Panc1 (cell line): ENCODE measurements around the gene MGAT5B. TPM values are rescaled to one million over a fixed set of nuclear protein-coding genes. Genes with fewer than 3 reads are reported as not detected.

ENCODE experiments used
- ATAC-seq: fragments of 200-7000 bp; cut with Tn5 transposase; 2 replicates; pipeline ENCODE4 v1.9.1; 2020; ENCODE audit warnings: mild to moderate bottlenecking, moderate library complexity
- BruUV-seq: library from RNA; stranded (reverse); fragments of 400-500 nt; replicated peaks from 2 replicates; lab custom pipeline; 2021; lab: Mats Ljungman, UMichigan
- CTCF ChIA-PET: fragments of 300-600 bp; sonication (Branson Sonifier 250); formaldehyde crosslinking; loops from one replicate; lab custom pipeline; 2022; ENCODE audit warnings: antibody characterized with exemption; lab: Charles Lee
- POLR2A ChIA-PET: fragments of 300-600 bp; sonication (Branson Sonifier 250); formaldehyde crosslinking; loops from one replicate; lab custom pipeline; 2022; ENCODE audit warnings: antibody characterized with exemption; lab: Charles Lee
- DNase-seq: peaks from one replicate; pipeline ENCODE4 v3.0.0-alpha.2; 2010; ENCODE audit warnings: low read depth, low spot score
- H3K27ac ChIP-seq: 2 replicates; pipeline ENCODE4 v1.5.1; 2011; ENCODE audit warnings: mild to moderate bottlenecking, low read length, inconsistent platforms
- H3K27me3 ChIP-seq: fragments of 200-500 bp; sonication (Bioruptor generic); 2 replicates; pipeline ENCODE4 v1.6.0; 2014; ENCODE audit warnings: low read length, inconsistent platforms; ENCODE audit not compliant: control insufficient read depth, insufficient read depth
- H3K36me3 ChIP-seq: fragments of 200-500 bp; sonication (Bioruptor generic); 2 replicates; pipeline ENCODE4 v1.5.1; 2014; ENCODE audit warnings: inconsistent platforms, mild to moderate bottlenecking, low read length, moderate library complexity; ENCODE audit not compliant: control insufficient read depth, insufficient read depth
- H3K4me1 ChIP-seq: 2 replicates; pipeline ENCODE4 v1.5.1; 2011; ENCODE audit warnings: inconsistent platforms, mild to moderate bottlenecking, low read length, moderate library complexity; ENCODE audit not compliant: control insufficient read depth, insufficient read depth
- H3K4me3 ChIP-seq, 2 experiments: 2 replicates each; pipeline ENCODE4 v1.5.1; 2011 to 2012; ENCODE audit warnings: low read depth in 2 of 2, low read length in 2 of 2, mild to moderate bottlenecking in 2 of 2, inconsistent platforms in 1 of 2, moderate library complexity in 1 of 2
- H3K9me3 ChIP-seq: fragments of 200-500 bp; sonication (Bioruptor generic); 2 replicates; pipeline ENCODE4 v1.5.1; 2014; ENCODE audit warnings: low read depth, mild to moderate bottlenecking, inconsistent platforms, low read length, moderate library complexity; ENCODE audit not compliant: control insufficient read depth, insufficient read depth
- POLR2AphosphoS5 ChIP-seq: IDR thresholded peaks from 2 replicates; pipeline ENCODE4 v1.6.1; 2012; ENCODE audit warnings: mild to moderate bottlenecking, low read depth, low read length, moderate library complexity
- SIN3A ChIP-seq: IDR thresholded peaks from 2 replicates; pipeline ENCODE4 v1.6.1; 2012; ENCODE audit warnings: low read depth, mild to moderate bottlenecking, low read length, moderate library complexity, borderline replicate concordance; ENCODE audit not compliant: insufficient read depth
- TCF7L2 ChIP-seq: IDR thresholded peaks from 2 replicates; pipeline ENCODE4 v1.6.1; 2011; ENCODE audit warnings: mild to moderate bottlenecking, low read depth, low read length, inconsistent platforms
- in situ Hi-C: cut with HindIII; loops from 2 replicates; pipeline ENCODE4 v1.10.0; 2016; ENCODE audit warnings: low sequenced_read_pairs, low pct_unique_long_range_greater_than_20kb
- intact Hi-C: fragments of 100-400 bp; cut with micrococcal nuclease; formaldehyde crosslinking; loops from one replicate; pipeline ENCODE4 v1.10.0; 2022; ENCODE audit not compliant: unreplicated experiment
- total RNA-seq: library from RNA; stranded (reverse); gene quantifications from one replicate; pipeline ENCODE4 v1.2.1, GENCODE V29; 2021; ENCODE audit not compliant: unreplicated experiment
- TF ChIP-seq, protein P1 (sequence below): fragments of 450-650 bp; IDR thresholded peaks from 2 replicates; pipeline ENCODE4 v1.5.1; 2017; ENCODE audit warnings: mild to moderate bottlenecking
- TF ChIP-seq, protein P2 (sequence below), 2 experiments: IDR thresholded peaks; 2 replicates each; pipeline ENCODE4 v1.6.1; 2011 to 2012; ENCODE audit warnings: low read depth in 2 of 2, control low read depth in 1 of 2, low read length in 1 of 2, mild to moderate bottlenecking in 1 of 2, moderate library complexity in 1 of 2; ENCODE audit not compliant: insufficient read depth in 1 of 2

Gene MGAT5B
- total RNA-seq, 1 experiment from 2014 or later = 34.9 TPM

DNA sequence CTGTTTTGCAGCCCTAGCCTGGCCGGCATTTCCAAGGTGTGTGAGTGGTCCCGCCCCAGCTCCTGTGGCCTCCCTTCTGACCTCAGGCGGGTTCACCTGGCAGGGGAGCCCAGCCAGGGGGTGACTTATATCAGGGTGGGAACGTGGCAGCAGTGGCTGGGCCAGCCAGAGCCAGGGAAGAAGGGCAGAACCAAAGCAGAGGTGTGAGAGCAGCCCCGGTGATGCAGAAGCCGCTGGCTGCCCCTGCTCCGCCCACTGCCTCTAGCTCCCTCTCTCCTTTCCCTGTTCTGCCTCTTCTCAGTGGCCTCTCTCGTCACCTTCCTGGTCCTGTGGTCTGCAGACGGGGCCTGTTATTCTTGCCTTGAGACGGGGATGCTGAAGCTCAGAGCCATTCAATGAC lies 12.1 kb downstream of the MGAT5B start:
- no peaks in the 10 kb centered on the region for H3K9me3 ChIP-seq
- intact Hi-C loops (no loop called here), in situ Hi-C loops (no loop called here)
- DNase-seq (no peak), ATAC-seq (peak; percentile 31; the same call in 1 of the 2 replicates)
- TF ChIP-seq, protein P1, sequence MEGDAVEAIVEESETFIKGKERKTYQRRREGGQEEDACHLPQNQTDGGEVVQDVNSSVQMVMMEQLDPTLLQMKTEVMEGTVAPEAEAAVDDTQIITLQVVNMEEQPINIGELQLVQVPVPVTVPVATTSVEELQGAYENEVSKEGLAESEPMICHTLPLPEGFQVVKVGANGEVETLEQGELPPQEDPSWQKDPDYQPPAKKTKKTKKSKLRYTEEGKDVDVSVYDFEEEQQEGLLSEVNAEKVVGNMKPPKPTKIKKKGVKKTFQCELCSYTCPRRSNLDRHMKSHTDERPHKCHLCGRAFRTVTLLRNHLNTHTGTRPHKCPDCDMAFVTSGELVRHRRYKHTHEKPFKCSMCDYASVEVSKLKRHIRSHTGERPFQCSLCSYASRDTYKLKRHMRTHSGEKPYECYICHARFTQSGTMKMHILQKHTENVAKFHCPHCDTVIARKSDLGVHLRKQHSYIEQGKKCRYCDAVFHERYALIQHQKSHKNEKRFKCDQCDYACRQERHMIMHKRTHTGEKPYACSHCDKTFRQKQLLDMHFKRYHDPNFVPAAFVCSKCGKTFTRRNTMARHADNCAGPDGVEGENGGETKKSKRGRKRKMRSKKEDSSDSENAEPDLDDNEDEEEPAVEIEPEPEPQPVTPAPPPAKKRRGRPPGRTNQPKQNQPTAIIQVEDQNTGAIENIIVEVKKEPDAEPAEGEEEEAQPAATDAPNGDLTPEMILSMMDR = no peak
- no peak for TF ChIP-seq POLR2AphosphoS5
- TF ChIP-seq TCF7L2 = no peak
- TF ChIP-seq, protein P2, sequence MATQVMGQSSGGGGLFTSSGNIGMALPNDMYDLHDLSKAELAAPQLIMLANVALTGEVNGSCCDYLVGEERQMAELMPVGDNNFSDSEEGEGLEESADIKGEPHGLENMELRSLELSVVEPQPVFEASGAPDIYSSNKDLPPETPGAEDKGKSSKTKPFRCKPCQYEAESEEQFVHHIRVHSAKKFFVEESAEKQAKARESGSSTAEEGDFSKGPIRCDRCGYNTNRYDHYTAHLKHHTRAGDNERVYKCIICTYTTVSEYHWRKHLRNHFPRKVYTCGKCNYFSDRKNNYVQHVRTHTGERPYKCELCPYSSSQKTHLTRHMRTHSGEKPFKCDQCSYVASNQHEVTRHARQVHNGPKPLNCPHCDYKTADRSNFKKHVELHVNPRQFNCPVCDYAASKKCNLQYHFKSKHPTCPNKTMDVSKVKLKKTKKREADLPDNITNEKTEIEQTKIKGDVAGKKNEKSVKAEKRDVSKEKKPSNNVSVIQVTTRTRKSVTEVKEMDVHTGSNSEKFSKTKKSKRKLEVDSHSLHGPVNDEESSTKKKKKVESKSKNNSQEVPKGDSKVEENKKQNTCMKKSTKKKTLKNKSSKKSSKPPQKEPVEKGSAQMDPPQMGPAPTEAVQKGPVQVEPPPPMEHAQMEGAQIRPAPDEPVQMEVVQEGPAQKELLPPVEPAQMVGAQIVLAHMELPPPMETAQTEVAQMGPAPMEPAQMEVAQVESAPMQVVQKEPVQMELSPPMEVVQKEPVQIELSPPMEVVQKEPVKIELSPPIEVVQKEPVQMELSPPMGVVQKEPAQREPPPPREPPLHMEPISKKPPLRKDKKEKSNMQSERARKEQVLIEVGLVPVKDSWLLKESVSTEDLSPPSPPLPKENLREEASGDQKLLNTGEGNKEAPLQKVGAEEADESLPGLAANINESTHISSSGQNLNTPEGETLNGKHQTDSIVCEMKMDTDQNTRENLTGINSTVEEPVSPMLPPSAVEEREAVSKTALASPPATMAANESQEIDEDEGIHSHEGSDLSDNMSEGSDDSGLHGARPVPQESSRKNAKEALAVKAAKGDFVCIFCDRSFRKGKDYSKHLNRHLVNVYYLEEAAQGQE (IDR thresholded peaks at IDR 0.05; ENCODE audit: insufficient read depth in 1 of 2, low read depth in 2 of 2, low read length in 1 of 2) = no peak
- no peak for TF ChIP-seq SIN3A
- 0 out of 2 replicates have a peak, but pooled peaks cover 6% of the 10 kb centered on the region for H3K4me1 ChIP-seq
- no TSS peak for BruUV-seq
- H3K36me3 ChIP-seq = no peaks in the 10 kb centered on the region
- no peak overlapping the region for H3K4me3 ChIP-seq
- CTCF ChIA-PET = interaction anchor here (0.7 kb wide), 1 partner anchor 20 kb away, joined by 3 read pairs; no protein-coding TSS in a partner anchor
- no peak overlapping the region for H3K27ac ChIP-seq
- H3K27me3 ChIP-seq = no peaks in the 10 kb centered on the region
- POLR2A ChIA-PET = no interaction called here

DNA sequence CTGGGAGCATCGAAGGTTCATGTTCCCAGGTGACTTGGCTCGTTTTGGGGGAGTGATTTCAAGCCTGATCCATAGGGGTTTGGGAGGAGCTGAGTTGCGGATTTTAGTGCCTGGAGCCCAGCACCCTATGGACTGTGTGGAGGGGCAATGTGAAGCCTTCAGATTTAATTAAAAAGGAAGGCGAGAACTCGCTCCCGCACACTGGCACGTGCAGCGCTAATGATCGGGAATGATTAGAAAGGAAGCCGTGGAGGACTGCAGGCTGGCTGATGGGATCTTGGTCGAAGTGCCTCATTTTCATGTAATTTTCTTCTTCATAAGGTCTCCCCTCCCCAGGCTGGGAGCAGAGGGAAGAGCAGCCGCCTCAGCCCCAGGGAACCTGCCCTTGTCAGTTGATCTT lies 12.8 kb downstream of the MGAT5B start:
- no peaks in the 10 kb centered on the region for H3K36me3 ChIP-seq
- no peak overlapping the region for H3K4me3 ChIP-seq
- intact Hi-C loops = no loop called here
- no peak for TF ChIP-seq POLR2AphosphoS5
- TF ChIP-seq, protein P2 (IDR thresholded peaks at IDR 0.05; ENCODE audit: insufficient read depth in 1 of 2, low read depth in 2 of 2, low read length in 1 of 2) = no peak
- no peak for TF ChIP-seq TCF7L2
- TF ChIP-seq SIN3A = no peak
- TF ChIP-seq, protein P1 = no peak
- BruUV-seq = no TSS peak
- no peaks in the 10 kb centered on the region for H3K27me3 ChIP-seq
- ChIA-PET POLR2A (interaction anchor here (0.6 kb wide), 1 partner anchor 30 kb away, joined by 4 read pairs; no protein-coding TSS in a partner anchor), CTCF (interaction anchor here (0.6 to 0.7 kb wide), 2 partner anchors 19 to 176 kb away, joined by 3 to 4 read pairs; no protein-coding TSS in a partner anchor)
- H3K4me1 ChIP-seq = 0 out of 2 replicates have a peak, but pooled peaks cover 3% of the 10 kb centered on the region
- in situ Hi-C loops = no loop called here
- H3K9me3 ChIP-seq = no peaks in the 10 kb centered on the region
- H3K27ac ChIP-seq = no peak overlapping the region
- ATAC-seq (no peak), DNase-seq (no peak)
